Heart right ventricle (tissue), 16 donors: ENCODE results near the gene GNL2. TPM values are rescaled to one million over a fixed set of nuclear protein-coding genes. Genes with fewer than 3 reads are reported as not detected.

Experiments used
- ATAC-seq, 8 donors: fragments of 200-7000 bp; cut with Tn5 transposase; one replicate each; pipeline ENCODE4 v1.9.1; 2020; ENCODE audit warnings: mild to moderate bottlenecking in 8 of 8, moderate library complexity in 8 of 8, moderate number of reproducible peaks in 1 of 8
- DNase-seq, 2 donors: peaks; one replicate each; pipeline ENCODE4 v3.0.0-alpha.2; 2020
- H3K27ac ChIP-seq, 10 donors: fragments of 200-600 bp; sonication (generic) in 2 of 10; one replicate each; pipeline versions ENCODE4 v1.5.0 to v1.8.0; 2020 to 2022; ENCODE audit warnings: mild to moderate bottlenecking in 3 of 10
- H3K27me3 ChIP-seq, 7 donors: fragments of 200-600 bp; one replicate each; pipeline ENCODE4 v1.8.0; 2021 to 2022; ENCODE audit warnings: mild to moderate bottlenecking in 2 of 7
- H3K36me3 ChIP-seq, 9 donors: fragments of 200-600 bp; sonication (generic) in 1 of 9; one replicate each; pipeline versions ENCODE4 v1.5.0 to v1.8.0; 2020 to 2022; ENCODE audit warnings: mild to moderate bottlenecking in 2 of 9
- H3K4me1 ChIP-seq, 9 donors: fragments of 200-600 bp; sonication (generic) in 1 of 9; one replicate each; pipeline versions ENCODE4 v1.5.0 to v1.8.0; 2020 to 2022; ENCODE audit warnings: mild to moderate bottlenecking in 4 of 9
- H3K4me3 ChIP-seq, 10 donors: fragments of 200-600 bp; sonication (generic) in 2 of 10; one replicate each; pipeline versions ENCODE4 v1.5.0 to v1.8.0; 2020 to 2022; ENCODE audit warnings: mild to moderate bottlenecking in 7 of 10, moderate library complexity in 2 of 10
- H3K9me3 ChIP-seq, 11 donors: fragments of 200-600 bp in 10 of 11; sonication (generic) in 2 of 11; one replicate each; pipeline versions ENCODE4 v1.5.0 to v1.8.0; 2013 to 2022; ENCODE audit warnings: mild to moderate bottlenecking in 2 of 11, control low read depth in 1 of 11, moderate library complexity in 1 of 11
- WGBS, 2 donors: extraction: QIAGEN DNeasy Blood & Tissue Kit; methylation state at CpG; one replicate each; pipeline ENCODE4 v1.1.7; 2013; ENCODE audit warnings: inconsistent platforms in 1 of 2; 5-methylcytosine and 5-hydroxymethylcytosine counted together
- intact Hi-C, 10 donors: fragments of 100-400 bp; cut with DNase I; formaldehyde crosslinking; loops; one replicate each; pipeline versions ENCODE4 v1.11.1 to v1.14.2; 2022
- polyA plus RNA-seq, 2 donors: library from polyadenylated mRNA; stranded (reverse); fragments of 200-250 nt; gene quantifications; one replicate each; pipeline ENCODE4 v1.2.3, GENCODE V29; 2013
- total RNA-seq, 10 donors: library from RNA; stranded (reverse); fragmentation: NEBNext Ultra II Directional in 3 of 10; extraction: Animal tissue kit (Norgen Biotek cat#: 25700) in 3 of 10; gene quantifications; one replicate each; pipeline versions ENCODE4 v1.2.1 to v1.2.4, GENCODE V29; 2021 to 2023
- TF ChIP-seq, protein P1 (sequence below), 9 donors: fragments of 200-600 bp; sonication (generic) in 2 of 9; IDR thresholded peaks; one replicate each; pipeline versions ENCODE4 v1.5.0 to v1.8.0; 2021 to 2022; ENCODE audit warnings: antibody characterized with exemption in 9 of 9, mild to moderate bottlenecking in 5 of 9, moderate library complexity in 1 of 9
- donor health status: Arrhythmogenic right ventricular cardiomyopathy.
- donor health status: ischemic (EF 13 %, LVEDD 7.1; RV severe dilation, severe dysfunction).
- donor health status: healthy with polysubstance abuse.
- donor health status: DM: no; HTN: yes; CAD: no.
- donor health status: DM: no; HTN: no; CAD: no.
- donor health status: ischemic (EF 25% LVEDD 6.9; RV normal size, moderate dysfunction).
- donor health status: ischemic (EF 25% LVEDD 5.7; RV mildly dilated, moderate dysfunction).
- donor health status: healthy.
- donor health status: DM: yes; HTN: yes; CAD: no.
- donor health status: Ischemic cardiomyopathy.
- donor health status: ischemic (EF 35%, LVEDD 5.7; RV mildly dilated, moderate dysfunction).
- donor health status: nonischemic (EF 11% LVEDD 7.7; RV severe dilation, severe dysfunction).
- donor health status: DM: yes; HTN: yes; CAD: no.
- donor health status: PGD.
- donor health status: ischemic (EF 29% LVEDD 5.4; RV normal size, mild dysfunction).
- donor health status: nonischemic (EF 23%, LVEDD 6.1; RV moderate dilation, normal function).

The GNL2 gene
- total and polyA plus RNA-seq, 12 donors = 20.2 to 196 (median 23.1) TPM

- H3K27me3 ChIP-seq = peaks cover 0 to 93% (median 74%) of the 10 kb centered on the region in 7 donors
- no peak overlapping the region for H3K27ac ChIP-seq
- intact Hi-C loops = no loop called here
- H3K36me3 ChIP-seq = no peaks in the 10 kb centered on the region
- H3K9me3 ChIP-seq = no peaks in the 10 kb centered on the region
- 62 to 65% methylated on average over 10 of the region's 10 CpGs for WGBS, 2 donors
- ATAC-seq (no peak), DNase-seq (no peak)
- H3K4me3 ChIP-seq = no peak overlapping the region
- TF ChIP-seq, protein P1, sequence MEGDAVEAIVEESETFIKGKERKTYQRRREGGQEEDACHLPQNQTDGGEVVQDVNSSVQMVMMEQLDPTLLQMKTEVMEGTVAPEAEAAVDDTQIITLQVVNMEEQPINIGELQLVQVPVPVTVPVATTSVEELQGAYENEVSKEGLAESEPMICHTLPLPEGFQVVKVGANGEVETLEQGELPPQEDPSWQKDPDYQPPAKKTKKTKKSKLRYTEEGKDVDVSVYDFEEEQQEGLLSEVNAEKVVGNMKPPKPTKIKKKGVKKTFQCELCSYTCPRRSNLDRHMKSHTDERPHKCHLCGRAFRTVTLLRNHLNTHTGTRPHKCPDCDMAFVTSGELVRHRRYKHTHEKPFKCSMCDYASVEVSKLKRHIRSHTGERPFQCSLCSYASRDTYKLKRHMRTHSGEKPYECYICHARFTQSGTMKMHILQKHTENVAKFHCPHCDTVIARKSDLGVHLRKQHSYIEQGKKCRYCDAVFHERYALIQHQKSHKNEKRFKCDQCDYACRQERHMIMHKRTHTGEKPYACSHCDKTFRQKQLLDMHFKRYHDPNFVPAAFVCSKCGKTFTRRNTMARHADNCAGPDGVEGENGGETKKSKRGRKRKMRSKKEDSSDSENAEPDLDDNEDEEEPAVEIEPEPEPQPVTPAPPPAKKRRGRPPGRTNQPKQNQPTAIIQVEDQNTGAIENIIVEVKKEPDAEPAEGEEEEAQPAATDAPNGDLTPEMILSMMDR (IDR thresholded peaks at IDR 0.05) = no peak
- H3K4me1 ChIP-seq = no peaks in the 10 kb centered on the region
Observed at GRCh38 chr1:37621326-37621870, 25.7 kb upstream of the GNL2 start.

DNA sequence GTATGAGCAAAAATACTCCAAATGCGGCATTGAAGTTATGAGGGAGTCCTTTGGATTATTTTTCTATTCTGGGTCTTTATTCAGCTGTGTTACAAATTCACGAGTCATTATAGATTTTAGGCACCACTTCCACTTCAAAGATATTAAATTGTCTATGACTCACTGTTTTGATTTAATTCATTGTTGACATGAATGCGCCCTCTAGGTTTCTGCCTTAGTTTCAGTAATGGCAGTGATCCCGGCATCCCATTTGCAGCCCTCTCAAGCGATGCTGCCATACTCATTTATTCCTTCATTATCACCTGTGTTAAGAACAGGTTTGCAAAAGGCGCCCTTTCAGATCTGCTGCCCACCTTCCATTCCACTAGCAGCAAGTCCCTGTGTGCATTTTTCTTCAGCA is 25.0 kb upstream of the GNL2 start:
- Histone ChIP-seq H3K36me3 (no peaks in the 10 kb centered on the region), H3K27me3 (peaks cover 0 to 92% (median 74%) of the 10 kb centered on the region in 7 donors), H3K4me1 (no peaks in the 10 kb centered on the region), H3K9me3 (no peaks in the 10 kb centered on the region), H3K27ac (no peak overlapping the region), H3K4me3 (no peak overlapping the region)
- TF ChIP-seq, protein P1 (IDR thresholded peaks at IDR 0.05) = no peak
- 84 to 86% methylated on average over 6 of the region's 6 CpGs for WGBS, 2 donors
- DNase-seq (no peak), ATAC-seq (no peak)
- intact Hi-C loops = no loop called here

DNA sequence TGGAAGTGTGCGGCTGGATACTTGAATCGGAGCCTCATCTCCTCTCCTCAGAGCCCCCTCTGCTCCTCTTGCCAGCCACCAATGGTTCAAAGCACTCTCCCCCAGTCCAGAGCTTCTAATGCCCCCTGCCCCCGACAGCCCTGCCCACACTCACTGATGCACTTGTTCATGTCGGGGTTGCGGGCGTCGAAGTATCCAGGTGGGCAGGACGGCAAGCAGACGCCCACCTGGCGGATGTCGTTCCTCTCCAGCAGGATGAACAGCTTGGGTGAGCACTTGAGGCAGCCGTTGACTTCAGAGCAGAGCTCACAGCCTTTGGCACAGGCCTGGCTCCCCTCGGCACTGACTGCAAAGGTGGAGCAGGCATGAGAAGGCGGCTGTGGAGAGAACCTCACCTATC is 20.6 kb upstream of the GNL2 start:
- WGBS, 2 donors = 69 to 76% methylated on average over 14 of the region's 14 CpGs
- intact Hi-C loops = no loop called here
- Histone ChIP-seq H3K36me3 (no peaks in the 10 kb centered on the region), H3K9me3 (no peaks in the 10 kb centered on the region), H3K27me3 (peaks cover 0 to 91% (median 77%) of the 10 kb centered on the region in 7 donors), H3K4me1 (no peaks in the 10 kb centered on the region), H3K4me3 (no peak overlapping the region), H3K27ac (no peak overlapping the region)
- DNase-seq = no peak
- TF ChIP-seq, protein P1 (IDR thresholded peaks at IDR 0.05) = no peak
- ATAC-seq = no peak

DNA sequence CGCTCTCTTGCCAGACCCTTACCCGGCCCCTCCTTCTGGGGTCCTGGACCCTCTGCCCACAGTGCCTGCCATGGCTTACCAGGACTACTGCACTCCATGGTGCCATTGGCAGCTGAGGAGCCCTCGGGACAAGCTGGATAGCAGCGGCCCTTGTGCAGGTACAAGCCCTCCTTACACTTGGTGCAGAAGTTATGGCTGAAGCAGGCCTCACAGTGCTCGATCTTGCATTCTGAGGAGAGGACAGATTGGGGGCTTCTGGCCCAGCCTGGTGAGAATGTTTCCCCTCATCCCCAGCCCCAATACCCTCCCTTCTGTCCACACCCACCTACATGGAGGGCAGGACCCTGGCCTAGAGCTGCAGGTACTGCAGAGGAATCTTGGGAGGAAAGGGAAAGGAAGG is 18.4 kb upstream of the GNL2 start:
- Histone ChIP-seq H3K27me3 (peaks cover 0 to 71% (median 57%) of the 10 kb centered on the region in 7 donors), H3K4me1 (no peaks in the 10 kb centered on the region), H3K27ac (no peak overlapping the region), H3K9me3 (no peaks in the 10 kb centered on the region), H3K36me3 (no peaks in the 10 kb centered on the region), H3K4me3 (no peak overlapping the region)
- TF ChIP-seq, protein P1 (IDR thresholded peaks at IDR 0.05) = no peak
- 79 to 84% methylated on average over 5 of the region's 5 CpGs for WGBS, 2 donors
- no peak for ATAC-seq
- no peak for DNase-seq
- intact Hi-C loops = no loop called here
